PC-3 (cell line): ENCODE measurements around the gene ADAMTSL2. TPM values are rescaled to one million over a fixed set of nuclear protein-coding genes. Genes with fewer than 3 reads are reported as not detected.

Experiments
- ATAC-seq: fragments of 200-7000 bp; cut with Tn5 transposase; 2 replicates; pipeline ENCODE4 v1.9.1; 2020; ENCODE audit warnings: mild to moderate bottlenecking, moderate library complexity
- BruUV-seq: library from RNA; stranded (reverse); fragments of 400-500 nt; replicated peaks from 2 replicates; lab custom pipeline; 2021; lab: Mats Ljungman, UMichigan
- CTCF ChIA-PET: fragments of 300-600 bp; sonication (Branson Sonifier 250); formaldehyde crosslinking; loops from one replicate; lab custom pipeline; 2022; ENCODE audit warnings: antibody characterized with exemption; lab: Charles Lee
- POLR2A ChIA-PET: fragments of 300-600 bp; sonication (Branson Sonifier 250); formaldehyde crosslinking; loops from one replicate; lab custom pipeline; 2022; ENCODE audit warnings: antibody characterized with exemption; ENCODE audit not compliant: unreplicated experiment; lab: Charles Lee
- DNase-seq: peaks from one replicate; pipeline ENCODE4 v3.0.0-alpha.2; 2015
- H2AFZ ChIP-seq: fragments of 300-600 bp; sonication (generic); 2 replicates; pipeline ENCODE4 v1.6.0; 2016; ENCODE audit warnings: antibody characterized with exemption, low read length
- H3F3A ChIP-seq: fragments of 300-600 bp; sonication (generic); one replicate; pipeline ENCODE4 v1.6.0; 2017; ENCODE audit warnings: antibody characterized with exemption, low read length, control low read depth, mild to moderate bottlenecking; ENCODE audit not compliant: unreplicated experiment
- H3K27ac ChIP-seq: fragments of 300-600 bp; sonication (generic); 2 replicates; pipeline ENCODE4 v1.5.1; 2016; ENCODE audit warnings: mild to moderate bottlenecking, low read length
- H3K27me3 ChIP-seq: fragments of 300-600 bp; sonication (generic); 2 replicates; pipeline ENCODE4 v1.6.1; 2016; ENCODE audit warnings: low read length, mixed read lengths
- H3K36me3 ChIP-seq: fragments of 300-600 bp; sonication (generic); 2 replicates; pipeline ENCODE4 v1.6.1; 2016; ENCODE audit warnings: low read depth, mixed run types, low read length, mixed read lengths
- H3K4me1 ChIP-seq: fragments of 300-600 bp; sonication (generic); 2 replicates; pipeline ENCODE4 v1.5.1; 2016; ENCODE audit warnings: low read length; ENCODE audit not compliant: insufficient read depth
- H3K4me2 ChIP-seq: fragments of 300-600 bp; sonication (generic); 2 replicates; pipeline ENCODE4 v1.6.0; 2016; ENCODE audit warnings: low read length
- H3K4me3 ChIP-seq: fragments of 300-600 bp; sonication (generic); 2 replicates; pipeline ENCODE4 v1.5.1; 2016; ENCODE audit warnings: mild to moderate bottlenecking, low read length, mixed read lengths
- H3K79me2 ChIP-seq: fragments of 300-600 bp; sonication (generic); 2 replicates; pipeline ENCODE4 v1.6.1; 2017; ENCODE audit warnings: low read length, mixed read lengths
- H3K9ac ChIP-seq: fragments of 300-600 bp; sonication (generic); 2 replicates; pipeline ENCODE4 v1.6.0; 2016; ENCODE audit warnings: mild to moderate bottlenecking, low read length
- H3K9me2 ChIP-seq: fragments of 300-600 bp; sonication (generic); replicated peaks from 2 replicates; pipeline ENCODE4 v1.6.1; 2016; ENCODE audit warnings: mixed run types, low read length, mixed read lengths
- H3K9me3 ChIP-seq: fragments of 300-600 bp; sonication (generic); 2 replicates; pipeline ENCODE4 v1.6.1; 2016; ENCODE audit warnings: low read length, mixed read lengths
- H4K20me1 ChIP-seq: fragments of 300-600 bp; sonication (generic); 2 replicates; pipeline ENCODE4 v1.6.1; 2016; ENCODE audit warnings: low read length, mixed read lengths
- EZH2 ChIP-seq: fragments of 300-600 bp; sonication (generic); IDR thresholded peaks from one replicate; pipeline ENCODE4 v1.6.1; 2017; ENCODE audit warnings: antibody characterized with exemption, mild to moderate bottlenecking, low read length; ENCODE audit not compliant: unreplicated experiment
- EZH2phosphoT487 ChIP-seq: fragments of 300-600 bp; sonication (generic); IDR thresholded peaks from 2 replicates; pipeline ENCODE4 v1.6.1; 2018; ENCODE audit warnings: mild to moderate bottlenecking, antibody characterized with exemption, low read length, borderline replicate concordance
- intact Hi-C: fragments of 100-400 bp; cut with micrococcal nuclease; formaldehyde crosslinking; loops from 2 replicates; pipeline ENCODE4 v1.9.0; 2023
- total RNA-seq: library from RNA; depleted of rRNA; stranded (reverse); fragments of >200 nt; gene quantifications from 2 replicates; pipeline ENCODE4 v1.2.3, GENCODE V29; 2014
- TF ChIP-seq, protein P1 (sequence below): fragments of 300-600 bp; sonication (generic); conservative IDR thresholded peaks from 2 replicates; pipeline ENCODE4 v1.5.1; 2017; ENCODE audit warnings: antibody characterized with exemption, low read depth, mild to moderate bottlenecking, low read length

ADAMTSL2 gene
- total RNA-seq, 1 experiment from 2014 or later, result not detected

DNA sequence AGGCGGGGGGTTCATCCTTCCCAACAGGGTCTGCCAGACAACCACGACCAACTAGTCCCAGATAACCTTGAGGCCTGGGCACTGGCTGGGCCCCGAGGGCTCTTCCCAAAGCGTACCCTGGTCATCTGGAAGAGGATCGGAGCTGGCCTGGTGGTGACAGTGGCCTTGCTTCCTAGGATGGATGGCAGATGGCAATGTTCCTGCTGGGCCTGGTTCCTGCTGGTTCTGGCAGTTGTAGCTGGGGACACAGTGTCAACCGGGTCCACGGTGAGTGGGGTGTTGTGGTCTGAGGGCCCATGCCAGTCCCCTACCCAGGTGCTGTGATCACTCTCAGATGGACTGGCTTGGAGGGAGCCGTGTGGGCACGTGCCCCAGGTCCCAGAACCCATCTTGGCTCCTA, 2.0 kb downstream of the ADAMTSL2 start:
- Histone ChIP-seq H3K9ac (no peak overlapping the region), H3F3A (no peaks in the 10 kb centered on the region), H3K4me2 (no peak overlapping the region), H3K4me1 (no peaks in the 10 kb centered on the region), H4K20me1 (no peaks in the 10 kb centered on the region), H3K4me3 (no peak overlapping the region), H3K9me3 (no peaks in the 10 kb centered on the region), H2AFZ (no peak overlapping the region), H3K79me2 (no peaks in the 10 kb centered on the region), H3K9me2 (no peaks in the 10 kb centered on the region), H3K27ac (no peak overlapping the region), H3K36me3 (no peaks in the 10 kb centered on the region), H3K27me3 (peaks cover 17% of the 10 kb centered on the region)
- no TSS peak for BruUV-seq
- DNase-seq, result no peak
- no peak for ATAC-seq
- ChIA-PET POLR2A (no interaction called here), CTCF (no interaction called here)
- TF ChIP-seq EZH2 (no peak), EZH2phosphoT487 (no peak)
- TF ChIP-seq, protein P1, sequence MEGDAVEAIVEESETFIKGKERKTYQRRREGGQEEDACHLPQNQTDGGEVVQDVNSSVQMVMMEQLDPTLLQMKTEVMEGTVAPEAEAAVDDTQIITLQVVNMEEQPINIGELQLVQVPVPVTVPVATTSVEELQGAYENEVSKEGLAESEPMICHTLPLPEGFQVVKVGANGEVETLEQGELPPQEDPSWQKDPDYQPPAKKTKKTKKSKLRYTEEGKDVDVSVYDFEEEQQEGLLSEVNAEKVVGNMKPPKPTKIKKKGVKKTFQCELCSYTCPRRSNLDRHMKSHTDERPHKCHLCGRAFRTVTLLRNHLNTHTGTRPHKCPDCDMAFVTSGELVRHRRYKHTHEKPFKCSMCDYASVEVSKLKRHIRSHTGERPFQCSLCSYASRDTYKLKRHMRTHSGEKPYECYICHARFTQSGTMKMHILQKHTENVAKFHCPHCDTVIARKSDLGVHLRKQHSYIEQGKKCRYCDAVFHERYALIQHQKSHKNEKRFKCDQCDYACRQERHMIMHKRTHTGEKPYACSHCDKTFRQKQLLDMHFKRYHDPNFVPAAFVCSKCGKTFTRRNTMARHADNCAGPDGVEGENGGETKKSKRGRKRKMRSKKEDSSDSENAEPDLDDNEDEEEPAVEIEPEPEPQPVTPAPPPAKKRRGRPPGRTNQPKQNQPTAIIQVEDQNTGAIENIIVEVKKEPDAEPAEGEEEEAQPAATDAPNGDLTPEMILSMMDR, result no peak
- intact Hi-C loops, result no loop called here

DNA sequence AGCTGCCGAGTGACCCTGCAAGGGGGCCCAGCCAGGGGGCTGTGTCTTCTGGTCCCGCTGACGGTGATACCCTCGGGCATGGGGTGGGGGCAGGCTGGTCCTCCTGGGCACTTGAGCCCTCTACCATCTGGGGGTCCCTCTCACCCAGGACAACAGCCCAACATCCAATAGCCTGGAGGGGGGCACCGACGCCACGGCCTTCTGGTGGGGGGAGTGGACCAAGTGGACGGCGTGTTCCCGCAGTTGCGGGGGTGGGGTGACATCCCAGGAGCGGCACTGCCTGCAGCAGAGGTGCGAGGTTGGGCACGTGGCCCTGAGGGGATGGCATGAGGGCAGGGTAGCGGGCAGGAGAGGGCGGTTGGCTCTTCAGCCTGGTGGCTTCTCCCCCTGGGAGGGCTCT, 2.8 kb downstream of the ADAMTSL2 start:
- H3K9me3 ChIP-seq, result no peaks in the 10 kb centered on the region
- TF ChIP-seq, protein P1, result no peak
- H3F3A ChIP-seq, result no peaks in the 10 kb centered on the region
- ChIA-PET POLR2A (no interaction called here), CTCF (no interaction called here)
- H3K9me2 ChIP-seq, result no peaks in the 10 kb centered on the region
- ATAC-seq, result no peak
- H3K9ac ChIP-seq, result no peak overlapping the region
- H3K79me2 ChIP-seq, result no peaks in the 10 kb centered on the region
- peaks cover 17% of the 10 kb centered on the region for H3K27me3 ChIP-seq
- no peak for DNase-seq
- intact Hi-C loops, result no loop called here
- BruUV-seq, result no TSS peak
- H3K4me1 ChIP-seq, result no peaks in the 10 kb centered on the region
- no peak overlapping the region for H3K4me3 ChIP-seq
- H3K36me3 ChIP-seq, result no peaks in the 10 kb centered on the region
- H4K20me1 ChIP-seq, result no peaks in the 10 kb centered on the region
- no peak overlapping the region for H3K4me2 ChIP-seq
- H3K27ac ChIP-seq, result no peak overlapping the region
- H2AFZ ChIP-seq, result no peak overlapping the region

DNA sequence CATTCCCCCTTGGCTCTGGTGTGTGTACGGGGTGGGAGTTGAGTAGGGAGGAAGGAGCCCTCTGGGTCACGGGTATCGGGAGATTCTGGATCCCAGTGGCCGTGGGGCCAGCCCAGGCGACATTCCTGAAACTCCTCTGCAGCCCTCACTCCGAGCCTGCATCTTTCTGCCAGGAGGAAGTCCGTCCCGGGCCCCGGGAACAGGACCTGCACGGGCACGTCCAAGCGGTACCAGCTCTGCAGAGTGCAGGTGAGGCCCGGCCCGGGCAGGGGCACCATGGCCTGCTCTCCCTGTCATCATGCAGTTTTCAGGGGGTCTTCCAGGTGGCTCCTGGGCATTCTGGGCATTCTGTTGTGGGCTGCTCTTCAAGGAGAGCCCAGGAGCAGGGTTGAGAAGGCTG, 3.7 kb downstream of the ADAMTSL2 start:
- POLR2A ChIA-PET, result no interaction called here
- Histone ChIP-seq H3K9ac (no peak overlapping the region), H3K4me3 (no peak overlapping the region), H3K9me3 (no peaks in the 10 kb centered on the region), H3K9me2 (no peaks in the 10 kb centered on the region), H3K27ac (no peak overlapping the region), H4K20me1 (no peaks in the 10 kb centered on the region), H2AFZ (no peak overlapping the region), H3K79me2 (no peaks in the 10 kb centered on the region), H3K27me3 (peaks cover 17% of the 10 kb centered on the region), H3K4me1 (no peaks in the 10 kb centered on the region), H3K36me3 (no peaks in the 10 kb centered on the region), H3F3A (no peaks in the 10 kb centered on the region), H3K4me2 (no peak overlapping the region)
- DNase-seq (no peak), ATAC-seq (no peak)
- BruUV-seq, result no TSS peak
- TF ChIP-seq, protein P1, result no peak
- TF ChIP-seq EZH2, result no peak
- no peak for TF ChIP-seq EZH2phosphoT487
- CTCF ChIA-PET, result no interaction called here
- intact Hi-C loops, result no loop called here
